Measurements from ENCODE around the gene PCDH9.
"Not testable (repeated sequence)": the region's sequence is repeated elsewhere in the genome, so short reads cannot be mapped to it uniquely, and the experiment has no call there.

PCDH9 gene

GRCh38 chr13:66887088-66887487 lies 343.0 kb downstream of the PCDH9 start:
- no peak overlapping the region for H3K27ac ChIP-seq (replicated peaks)
- TF ChIP-seq CTCF (IDR thresholded peaks at IDR 0.05; ENCODE audit: insufficient read depth, low read length) (no peak), GABPA (IDR thresholded peaks at IDR 0.05; ENCODE audit: low read depth) (no peak), SPI1 (IDR thresholded peaks at IDR 0.05; ENCODE audit: borderline replicate concordance, low read depth) (no peak), POLR2AphosphoS5 (IDR thresholded peaks at IDR 0.05; ENCODE audit: low read depth) (no peak)
- TF ChIP-seq, protein P1, sequence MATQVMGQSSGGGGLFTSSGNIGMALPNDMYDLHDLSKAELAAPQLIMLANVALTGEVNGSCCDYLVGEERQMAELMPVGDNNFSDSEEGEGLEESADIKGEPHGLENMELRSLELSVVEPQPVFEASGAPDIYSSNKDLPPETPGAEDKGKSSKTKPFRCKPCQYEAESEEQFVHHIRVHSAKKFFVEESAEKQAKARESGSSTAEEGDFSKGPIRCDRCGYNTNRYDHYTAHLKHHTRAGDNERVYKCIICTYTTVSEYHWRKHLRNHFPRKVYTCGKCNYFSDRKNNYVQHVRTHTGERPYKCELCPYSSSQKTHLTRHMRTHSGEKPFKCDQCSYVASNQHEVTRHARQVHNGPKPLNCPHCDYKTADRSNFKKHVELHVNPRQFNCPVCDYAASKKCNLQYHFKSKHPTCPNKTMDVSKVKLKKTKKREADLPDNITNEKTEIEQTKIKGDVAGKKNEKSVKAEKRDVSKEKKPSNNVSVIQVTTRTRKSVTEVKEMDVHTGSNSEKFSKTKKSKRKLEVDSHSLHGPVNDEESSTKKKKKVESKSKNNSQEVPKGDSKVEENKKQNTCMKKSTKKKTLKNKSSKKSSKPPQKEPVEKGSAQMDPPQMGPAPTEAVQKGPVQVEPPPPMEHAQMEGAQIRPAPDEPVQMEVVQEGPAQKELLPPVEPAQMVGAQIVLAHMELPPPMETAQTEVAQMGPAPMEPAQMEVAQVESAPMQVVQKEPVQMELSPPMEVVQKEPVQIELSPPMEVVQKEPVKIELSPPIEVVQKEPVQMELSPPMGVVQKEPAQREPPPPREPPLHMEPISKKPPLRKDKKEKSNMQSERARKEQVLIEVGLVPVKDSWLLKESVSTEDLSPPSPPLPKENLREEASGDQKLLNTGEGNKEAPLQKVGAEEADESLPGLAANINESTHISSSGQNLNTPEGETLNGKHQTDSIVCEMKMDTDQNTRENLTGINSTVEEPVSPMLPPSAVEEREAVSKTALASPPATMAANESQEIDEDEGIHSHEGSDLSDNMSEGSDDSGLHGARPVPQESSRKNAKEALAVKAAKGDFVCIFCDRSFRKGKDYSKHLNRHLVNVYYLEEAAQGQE (IDR thresholded peaks at IDR 0.05; ENCODE audit: insufficient replicate concordance, low read depth), result no peak
- no peak overlapping the region for H3K4me3 ChIP-seq (replicated peaks; ENCODE audit: insufficient read depth, low read length)
- H3K27me3 ChIP-seq (ENCODE audit: insufficient read depth, poor library complexity, severe bottlenecking), result no peaks in the 10 kb centered on the region
- DNase-seq (ENCODE audit: low read depth in 1 of 2, low spot score in 1 of 2), result no peak

DNA sequence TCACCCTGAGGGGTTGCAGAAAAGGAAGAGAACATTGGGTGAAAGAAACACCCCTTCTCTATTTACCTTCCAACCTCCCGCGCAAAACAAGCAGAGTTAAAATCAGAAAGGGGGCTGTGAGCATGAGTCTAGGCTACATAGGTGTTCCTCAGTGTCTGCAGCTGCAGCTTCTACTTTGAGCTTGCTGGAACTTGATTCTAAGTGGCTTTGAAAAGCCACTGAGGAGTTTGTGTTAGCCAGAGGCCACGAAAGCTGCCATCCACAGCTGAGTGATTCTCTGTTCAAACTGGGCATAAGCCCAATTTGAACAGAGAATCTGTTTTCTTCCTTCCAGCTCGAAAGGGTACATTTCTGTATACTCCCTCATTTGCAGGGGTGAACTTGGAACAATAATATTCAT lies 343.9 kb downstream of the PCDH9 start:
- no peaks in the 10 kb centered on the region for H3K27me3 ChIP-seq (ENCODE audit: insufficient read depth, poor library complexity, severe bottlenecking)
- H3K4me3 ChIP-seq (replicated peaks; ENCODE audit: insufficient read depth, low read length), result no peak overlapping the region
- no peak overlapping the region for H3K27ac ChIP-seq (replicated peaks)
- TF ChIP-seq, protein P1 (IDR thresholded peaks at IDR 0.05; ENCODE audit: insufficient replicate concordance, low read depth), result no peak
- TF ChIP-seq POLR2AphosphoS5 (IDR thresholded peaks at IDR 0.05; ENCODE audit: low read depth) (no peak), SPI1 (IDR thresholded peaks at IDR 0.05; ENCODE audit: borderline replicate concordance, low read depth) (no peak)
- DNase-seq (ENCODE audit: low read depth in 1 of 2, low spot score in 1 of 2), result no peak

DNA sequence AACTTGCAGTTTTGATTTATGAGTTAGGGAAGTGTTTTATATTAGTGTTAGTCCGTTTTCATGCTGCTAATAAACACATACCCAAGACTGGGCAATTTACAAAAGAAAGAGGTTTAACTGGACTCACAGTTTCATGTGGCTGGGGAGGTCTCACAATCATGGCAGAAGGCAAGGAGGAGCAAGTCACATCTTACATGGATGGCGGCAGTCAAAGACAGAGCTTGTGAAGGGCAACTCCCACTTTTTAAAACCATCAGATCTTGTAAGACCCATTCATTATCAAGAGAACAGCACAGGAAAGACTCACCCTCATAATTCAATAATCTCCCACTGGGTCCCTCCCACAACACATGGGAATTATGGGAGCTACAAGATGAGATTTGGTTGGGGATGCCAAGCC lies 349.0 kb downstream of the PCDH9 start:
- DNase-seq (ENCODE audit: low read depth in 1 of 2, low spot score in 1 of 2); H3K4me3 ChIP-seq (replicated peaks; ENCODE audit: insufficient read depth, low read length); H3K27ac ChIP-seq (replicated peaks); H3K27me3 ChIP-seq (ENCODE audit: insufficient read depth, poor library complexity, severe bottlenecking): not testable (repeated sequence)

DNA sequence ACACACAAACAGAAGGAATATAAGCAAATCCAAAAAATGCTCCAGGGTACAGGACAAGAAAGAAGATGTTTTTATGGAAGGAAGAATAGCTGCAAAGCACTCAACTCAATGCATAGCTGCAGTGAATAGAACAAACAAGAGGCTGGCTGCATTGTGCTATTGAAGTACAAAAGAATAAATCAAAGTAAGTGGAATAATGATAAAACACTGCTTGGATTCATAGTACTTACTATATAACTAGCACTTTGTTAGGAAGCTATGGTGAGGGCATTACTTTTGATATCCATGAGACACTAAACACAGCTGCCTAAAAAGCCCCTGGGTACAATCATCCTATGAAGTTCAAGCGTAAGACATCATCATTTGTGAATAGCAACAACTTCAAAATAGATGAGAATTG lies 350.1 kb downstream of the PCDH9 start:
- no peak for DNase-seq (ENCODE audit: low read depth in 1 of 2, low spot score in 1 of 2)
- Histone ChIP-seq H3K4me3 (replicated peaks; ENCODE audit: insufficient read depth, low read length) (no peak overlapping the region), H3K27me3 (ENCODE audit: insufficient read depth, poor library complexity, severe bottlenecking) (no peaks in the 10 kb centered on the region), H3K27ac (replicated peaks) (no peak overlapping the region)
- no peak for TF ChIP-seq SPI1 (IDR thresholded peaks at IDR 0.05; ENCODE audit: borderline replicate concordance, low read depth)
- TF ChIP-seq POLR2AphosphoS5 (IDR thresholded peaks at IDR 0.05; ENCODE audit: low read depth), result no peak
- TF ChIP-seq, protein P1 (IDR thresholded peaks at IDR 0.05; ENCODE audit: insufficient replicate concordance, low read depth), result no peak
- TF ChIP-seq GABPA (IDR thresholded peaks at IDR 0.05; ENCODE audit: low read depth), result no peak
- no peak for TF ChIP-seq CTCF (IDR thresholded peaks at IDR 0.05; ENCODE audit: insufficient read depth, low read length)
